ENCODE data around the gene ADD3.

Gene ADD3

GRCh38 chr10:110074298-110074697, 66.5 kb downstream of the ADD3 start:
- DNase-seq: no peak

DNA sequence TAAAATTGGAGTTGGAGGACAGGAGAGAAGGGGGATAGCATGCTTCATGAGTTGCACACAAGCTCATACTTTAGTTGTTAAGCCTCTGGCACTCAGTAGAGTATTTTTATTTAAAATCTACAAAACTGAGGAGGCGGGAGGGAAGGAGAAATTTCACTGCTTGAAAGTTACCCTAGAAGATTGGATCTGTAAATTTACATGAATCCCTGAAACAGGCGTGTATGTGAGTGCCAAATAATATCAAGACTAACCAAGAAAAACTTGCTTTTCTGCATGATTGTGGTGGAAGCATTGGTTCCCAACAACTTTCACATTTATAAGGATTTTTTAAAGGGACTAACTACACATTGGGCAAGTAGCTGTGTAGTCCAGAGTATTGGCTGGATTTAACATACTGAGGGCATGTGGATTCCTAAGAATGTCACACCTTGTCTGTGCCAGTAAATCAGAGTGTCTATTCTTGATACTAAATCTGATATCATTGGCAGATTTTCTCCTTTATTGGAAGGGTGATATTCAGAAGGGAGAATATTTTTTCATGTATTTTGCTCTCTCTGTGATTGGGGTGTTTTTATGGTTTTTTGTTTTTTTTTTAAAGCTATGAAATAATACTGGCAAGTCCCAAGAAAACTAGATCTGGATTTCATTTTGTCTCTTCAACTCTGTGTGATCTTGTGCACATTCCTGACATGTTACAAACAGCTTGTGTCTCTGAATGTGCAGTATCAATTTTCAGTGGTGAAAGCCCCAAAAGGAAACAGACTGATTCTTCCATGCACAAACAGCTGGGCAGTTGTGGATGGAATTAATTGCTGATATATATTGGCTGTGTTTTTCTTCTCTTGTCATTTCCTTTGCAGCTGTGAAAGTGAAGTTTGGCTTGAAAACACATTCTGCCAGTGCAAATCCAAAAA, 67.2 kb downstream of the ADD3 start:
- no peak for DNase-seq

- DNase-seq: no peak
These were observed 67.9 kb downstream of the ADD3 start for GRCh38 chr10:110075686-110076085.

GRCh38 chr10:110076559-110077318, 69.0 kb downstream of the ADD3 start:
- DNase-seq: peak; percentile 54

DNA sequence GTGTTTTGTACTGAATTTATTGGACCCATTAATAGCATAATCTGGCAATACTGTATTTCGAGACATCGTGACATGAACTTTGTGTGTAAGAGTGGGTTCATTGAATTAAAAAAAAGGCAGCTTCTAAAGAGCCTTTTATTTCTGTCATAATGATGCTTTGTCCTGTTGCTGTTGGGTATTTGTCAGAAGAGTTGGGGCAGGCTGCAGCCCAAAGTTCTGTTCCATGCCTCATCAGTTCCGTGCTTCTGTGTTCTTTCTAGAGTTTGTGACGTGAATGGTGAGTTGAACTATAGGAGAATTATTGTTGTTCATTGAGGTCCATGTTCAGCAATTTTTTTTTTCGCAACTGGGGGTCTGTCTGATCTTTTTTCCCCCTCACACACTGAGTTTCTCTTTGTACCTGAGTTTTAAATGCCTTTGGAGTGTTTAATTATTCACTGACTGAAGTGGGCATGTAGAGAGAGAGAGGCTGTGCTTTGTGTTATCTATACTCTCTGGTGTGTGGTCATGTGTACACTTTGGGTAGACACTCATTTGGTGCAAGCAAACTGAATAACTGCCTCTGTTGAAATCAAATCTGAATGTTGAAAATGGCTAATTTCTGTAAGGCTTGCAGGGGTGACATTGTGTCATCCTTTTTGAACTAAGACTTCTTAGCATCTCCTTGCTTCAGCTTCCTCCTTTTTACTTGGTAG, 69.8 kb downstream of the ADD3 start:
- DNase-seq: peak; percentile 8

- no peak for DNase-seq
These were observed 70.5 kb downstream of the ADD3 start for GRCh38 chr10:110078317-110078716.

- no peak for DNase-seq
These were observed 74.1 kb downstream of the ADD3 start for GRCh38 chr10:110081911-110082310.

GRCh38 chr10:110083884-110084283, 76.1 kb downstream of the ADD3 start:
- no peak for DNase-seq

DNA sequence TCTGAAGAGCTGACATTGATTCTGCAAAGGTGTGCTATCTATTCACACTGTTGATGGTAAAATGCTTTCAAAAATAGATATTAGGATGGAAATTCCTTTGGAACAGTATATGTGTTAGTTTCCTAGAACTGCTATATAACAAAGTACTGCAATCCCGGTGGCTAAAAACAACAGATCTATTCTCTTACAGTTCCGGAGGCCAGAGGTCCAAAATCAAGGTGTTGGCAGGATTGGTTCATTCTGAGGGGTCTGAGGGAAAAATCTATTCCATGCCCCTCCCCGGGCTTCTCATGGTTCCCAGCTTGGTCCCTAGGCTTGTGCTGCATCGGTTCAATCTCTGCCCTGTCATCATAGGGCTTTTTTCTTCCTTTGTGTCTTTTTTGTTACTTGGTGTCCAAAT, 79.9 kb downstream of the ADD3 start:
- no peak for DNase-seq

- DNase-seq: no peak
These were observed 80.8 kb downstream of the ADD3 start for GRCh38 chr10:110088367-110089104.

GRCh38 chr10:110091830-110092229, 84.0 kb downstream of the ADD3 start:
- DNase-seq: no peak

DNA sequence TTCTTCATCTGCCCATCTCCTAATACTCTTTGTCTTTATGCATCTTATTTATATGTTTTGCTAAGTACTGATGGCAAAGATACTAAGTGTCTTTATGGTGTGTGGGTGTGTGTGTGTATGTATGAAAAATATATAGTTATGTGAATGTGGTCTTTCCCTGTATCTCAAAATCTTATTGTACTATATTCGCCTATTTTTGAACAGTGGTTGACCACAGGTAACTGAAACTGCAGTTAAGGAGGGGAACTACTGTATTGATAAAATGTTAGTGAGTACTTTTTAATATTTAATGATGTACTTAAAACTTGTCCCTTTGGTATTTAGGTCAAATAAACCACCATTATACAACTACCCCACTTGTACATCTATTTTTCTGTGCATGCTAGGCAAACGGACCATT, 85.9 kb downstream of the ADD3 start:
- no peak for DNase-seq

- DNase-seq: no peak
These were observed 87.0 kb downstream of the ADD3 start for GRCh38 chr10:110094786-110095185.

- no peak for DNase-seq
These were observed 93.8 kb downstream of the ADD3 start for GRCh38 chr10:110101464-110102144.

- DNase-seq: no peak
These were observed 96.2 kb downstream of the ADD3 start for GRCh38 chr10:110103921-110104461.

- DNase-seq: no peak
These were observed 98.1 kb downstream of the ADD3 start for GRCh38 chr10:110105873-110106272.

DNA sequence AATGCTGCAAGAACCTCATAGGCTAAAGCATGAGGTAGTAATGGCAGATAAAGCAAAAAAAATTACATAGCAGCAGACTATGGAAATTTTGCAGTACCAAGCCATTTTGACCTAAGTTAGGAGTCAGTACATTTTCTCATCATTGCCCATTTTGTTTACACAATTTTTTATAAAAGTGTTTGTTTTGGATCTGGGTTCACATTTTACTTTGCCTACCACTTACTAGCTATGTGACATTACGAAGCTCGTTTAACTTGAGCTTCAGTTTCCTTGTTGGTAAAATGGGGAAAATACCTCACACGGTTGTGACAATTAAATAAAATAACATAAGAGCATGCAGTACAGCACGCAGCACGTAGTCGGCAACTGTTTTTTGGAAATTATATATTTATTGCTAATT, 99.6 kb downstream of the ADD3 start:
- no peak for DNase-seq

DNA sequence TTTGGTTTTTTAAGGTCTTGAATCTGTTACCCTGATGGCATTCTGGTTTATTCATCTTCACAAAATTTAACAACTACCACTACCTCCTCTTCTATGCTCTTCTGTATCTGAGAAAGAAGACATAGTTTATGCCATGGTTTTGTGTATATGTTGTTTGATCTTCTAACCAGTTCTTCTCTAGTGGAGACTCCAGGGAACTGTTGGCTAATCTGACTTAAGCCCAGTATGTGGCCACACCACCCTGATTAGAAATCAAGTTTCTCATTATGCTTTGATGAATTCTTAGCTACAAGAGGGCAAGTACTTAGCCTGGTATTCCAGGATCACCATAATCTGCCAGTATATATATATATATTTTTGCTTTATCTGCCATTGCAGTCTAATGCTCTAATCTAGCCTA, 100.1 kb downstream of the ADD3 start:
- no peak for DNase-seq

DNA sequence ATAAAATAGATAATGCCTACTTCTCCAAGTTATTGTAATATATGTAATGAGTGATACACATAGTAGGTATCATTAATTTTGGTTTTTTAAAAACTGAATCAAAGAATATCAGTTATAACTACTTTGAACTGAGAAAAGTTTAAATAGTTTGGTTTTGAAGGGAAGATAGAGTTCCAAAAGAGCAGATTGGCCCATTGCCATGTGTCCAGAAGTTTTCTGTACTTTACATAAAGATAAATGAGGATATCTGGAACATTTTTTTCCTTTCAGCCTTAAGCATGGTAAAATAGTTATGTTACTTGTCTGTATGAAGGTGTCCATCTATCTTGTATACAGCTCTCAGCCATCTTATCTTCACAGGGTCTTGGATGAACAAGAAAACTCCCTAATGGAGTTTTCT, 101.7 kb downstream of the ADD3 start:
- DNase-seq: no peak

DNA sequence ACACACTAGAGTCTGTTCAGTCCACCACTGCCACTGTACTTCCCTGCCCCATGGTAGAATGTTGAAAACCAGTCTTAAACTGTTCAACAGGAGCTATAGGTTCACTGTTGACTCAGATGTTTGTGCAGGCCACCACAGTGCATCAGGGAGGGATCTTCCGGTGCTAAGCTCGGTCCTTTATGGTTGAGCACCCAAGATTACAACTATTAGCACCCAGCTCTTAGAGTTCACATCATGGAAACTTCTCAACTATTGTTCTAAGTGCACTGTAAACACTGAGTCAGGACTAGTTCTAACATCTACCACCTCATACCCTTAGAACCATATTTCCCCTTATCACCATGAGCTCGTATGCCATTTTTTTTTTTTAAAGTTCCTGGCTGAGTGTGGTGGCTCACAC, 102.6 kb downstream of the ADD3 start:
- DNase-seq: no peak

DNA sequence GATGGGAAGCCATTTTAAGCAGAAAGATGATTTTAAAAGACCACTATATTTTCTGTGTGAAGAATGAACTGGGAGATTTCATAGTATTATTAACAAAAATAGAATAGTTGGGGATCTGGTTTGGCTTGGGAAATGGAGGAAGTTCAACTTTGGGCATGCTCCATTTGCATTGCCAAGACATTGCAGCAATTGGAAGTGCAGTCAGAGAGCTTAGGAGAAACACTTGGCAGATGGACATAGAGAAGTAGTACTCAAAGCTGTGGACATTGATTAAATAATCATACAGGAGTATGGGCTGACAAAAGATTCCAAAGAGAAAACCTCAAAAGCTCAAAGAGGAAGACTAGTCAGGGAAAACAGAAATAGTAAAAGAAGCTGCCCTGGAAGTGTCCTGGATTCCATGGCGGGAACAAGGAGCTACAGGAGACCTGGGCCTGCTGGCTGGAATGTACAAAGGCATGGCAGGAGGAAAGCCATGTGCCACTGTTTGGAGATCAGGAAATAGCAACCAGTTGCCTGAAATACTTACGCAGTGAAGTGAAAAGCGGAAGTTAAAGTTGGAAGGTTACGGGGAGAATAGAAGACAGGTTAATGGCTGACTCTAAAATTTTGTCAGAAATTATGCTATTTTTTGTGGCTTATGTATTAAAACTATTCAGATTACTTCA, 106.0 kb downstream of the ADD3 start:
- DNase-seq: no peak
